GM21360 (cell line): ENCODE results near the gene MRPS34.

Experiments used
- ATAC-seq: cut with Tn5 transposase; IDR thresholded peaks from one replicate; pipeline ENCODE4 v1.9.1; 2021; ENCODE audit warnings: mild to moderate bottlenecking, moderate library complexity; ENCODE audit not compliant: unreplicated experiment

MRPS34 gene

DNA sequence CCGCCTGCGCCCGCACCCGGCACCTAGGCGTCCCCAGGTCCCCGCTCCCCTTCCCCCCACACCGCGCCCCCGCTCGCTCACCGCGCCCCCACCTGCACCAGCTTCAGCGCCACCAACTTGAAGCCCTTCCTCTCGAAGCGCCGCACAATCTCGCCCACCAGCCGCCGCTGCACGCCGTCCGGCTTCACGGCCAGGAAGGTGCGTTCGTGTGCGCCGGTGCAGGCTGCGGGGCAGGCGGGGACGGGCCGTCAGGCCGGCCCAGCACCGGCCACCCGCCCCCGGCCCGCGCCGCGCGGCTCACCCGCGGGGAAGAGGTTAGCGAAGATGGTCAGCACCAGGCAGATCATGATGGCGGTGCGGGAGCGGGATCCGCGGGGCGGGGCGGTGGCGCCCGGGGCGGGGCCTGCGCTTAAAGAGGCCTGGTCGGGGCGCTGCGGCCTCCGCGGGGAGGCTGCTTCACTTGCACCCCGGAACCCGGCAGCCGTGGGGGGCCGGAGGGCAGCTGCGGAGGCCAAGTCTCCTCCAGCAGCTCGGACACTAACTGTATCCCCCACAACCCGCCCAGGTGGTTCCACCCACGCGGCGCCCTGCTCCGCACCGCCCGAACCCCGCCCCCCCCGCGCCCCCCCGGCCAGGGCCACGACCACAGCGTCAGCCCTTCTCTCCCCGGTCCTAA lies 1.6 kb downstream of the MRPS34 start, which contains the start of gene NME3:
Gene NME3 (minus strand): TSS at position 356 of the 676 bp plus-strand sequence. CDS start 9 bp downstream, at position 347.
- no peak for ATAC-seq

GRCh38 chr16:1770328-1771187 lies 2.4 kb downstream of the MRPS34 start:
- no peak for ATAC-seq

GRCh38 chr16:1769402-1770300 lies 3.3 kb downstream of the MRPS34 start:
- ATAC-seq, result no peak

- no peak for ATAC-seq
These were observed 4.0 kb downstream of the MRPS34 start for GRCh38 chr16:1768767-1769401.

DNA sequence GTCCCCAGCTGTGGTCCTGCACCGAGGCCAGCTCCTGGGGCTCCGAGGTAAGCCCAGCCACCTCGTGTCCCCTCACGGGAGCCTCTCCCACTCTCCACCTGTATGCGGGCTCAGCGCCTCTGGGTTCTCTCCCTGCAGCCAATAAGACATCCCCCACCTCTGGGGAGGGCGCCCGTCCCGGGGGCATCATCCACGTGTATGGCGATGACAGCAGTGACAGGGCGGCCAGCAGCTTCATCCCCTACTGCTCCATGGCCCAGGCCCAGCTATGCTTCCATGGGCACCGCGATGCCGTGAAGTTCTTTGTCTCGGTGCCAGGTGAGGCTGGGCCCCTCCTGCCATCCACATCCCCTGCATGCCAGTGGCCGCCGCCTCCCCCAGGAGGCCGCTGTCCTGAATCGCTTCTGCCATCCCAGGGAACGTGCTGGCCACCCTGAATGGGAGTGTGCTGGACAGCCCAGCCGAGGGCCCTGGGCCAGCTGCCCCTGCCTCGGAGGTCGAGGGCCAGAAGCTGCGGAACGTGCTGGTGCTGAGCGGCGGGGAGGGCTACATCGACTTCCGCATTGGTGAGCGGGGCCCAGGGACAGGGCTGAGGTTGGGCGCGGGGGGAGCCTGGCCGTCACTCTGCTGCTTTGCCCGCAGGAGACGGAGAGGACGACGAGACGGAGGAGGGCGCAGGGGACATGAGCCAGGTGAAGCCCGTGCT lies 4.7 kb downstream of the MRPS34 start:
- no peak for ATAC-seq

- ATAC-seq, result no peak
These were observed 5.6 kb downstream of the MRPS34 start for GRCh38 chr16:1767116-1767994.

- ATAC-seq, result no peak
These were observed 6.2 kb downstream of the MRPS34 start for GRCh38 chr16:1766701-1767100.

- ATAC-seq, result no peak
These were observed 6.7 kb downstream of the MRPS34 start for GRCh38 chr16:1766231-1766630.

DNA sequence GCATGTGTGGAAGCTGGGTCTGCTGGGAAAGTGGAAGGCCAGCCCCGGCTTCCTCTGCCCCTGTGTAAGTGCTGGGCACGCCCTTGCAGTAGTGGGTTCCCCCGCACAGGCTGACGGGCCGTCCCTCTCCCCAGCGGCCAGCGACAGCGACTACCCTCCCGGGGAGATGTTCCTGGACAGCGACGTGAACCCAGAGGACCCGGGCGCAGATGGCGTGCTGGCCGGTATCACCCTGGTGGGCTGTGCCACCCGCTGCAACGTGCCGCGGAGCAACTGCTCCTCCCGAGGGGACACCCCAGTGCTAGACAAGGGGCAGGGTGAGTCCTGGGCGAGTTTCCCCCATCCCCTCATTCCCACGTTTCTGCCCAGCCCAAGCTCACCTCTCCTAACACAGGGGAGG lies 7.1 kb downstream of the MRPS34 start:
- no peak for ATAC-seq

DNA sequence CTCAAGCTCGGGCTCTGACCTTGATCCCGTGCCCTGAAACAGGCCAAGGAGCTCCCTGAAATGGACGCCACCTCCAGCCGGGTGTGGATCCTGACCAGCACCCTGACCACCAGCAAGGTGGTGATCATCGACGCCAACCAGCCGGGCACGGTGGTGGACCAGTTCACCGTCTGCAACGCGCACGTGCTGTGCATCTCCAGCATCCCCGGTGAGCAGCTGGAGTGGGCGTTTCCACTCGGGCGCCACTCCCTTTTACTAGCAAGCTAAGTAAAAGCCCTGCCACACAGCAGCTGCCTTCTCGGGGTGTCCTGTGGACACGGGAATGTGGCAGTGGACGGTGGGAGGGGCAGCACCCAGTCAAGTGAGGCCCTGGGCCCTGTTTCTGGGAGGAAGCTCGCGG lies 8.0 kb downstream of the MRPS34 start:
- ATAC-seq, result no peak

DNA sequence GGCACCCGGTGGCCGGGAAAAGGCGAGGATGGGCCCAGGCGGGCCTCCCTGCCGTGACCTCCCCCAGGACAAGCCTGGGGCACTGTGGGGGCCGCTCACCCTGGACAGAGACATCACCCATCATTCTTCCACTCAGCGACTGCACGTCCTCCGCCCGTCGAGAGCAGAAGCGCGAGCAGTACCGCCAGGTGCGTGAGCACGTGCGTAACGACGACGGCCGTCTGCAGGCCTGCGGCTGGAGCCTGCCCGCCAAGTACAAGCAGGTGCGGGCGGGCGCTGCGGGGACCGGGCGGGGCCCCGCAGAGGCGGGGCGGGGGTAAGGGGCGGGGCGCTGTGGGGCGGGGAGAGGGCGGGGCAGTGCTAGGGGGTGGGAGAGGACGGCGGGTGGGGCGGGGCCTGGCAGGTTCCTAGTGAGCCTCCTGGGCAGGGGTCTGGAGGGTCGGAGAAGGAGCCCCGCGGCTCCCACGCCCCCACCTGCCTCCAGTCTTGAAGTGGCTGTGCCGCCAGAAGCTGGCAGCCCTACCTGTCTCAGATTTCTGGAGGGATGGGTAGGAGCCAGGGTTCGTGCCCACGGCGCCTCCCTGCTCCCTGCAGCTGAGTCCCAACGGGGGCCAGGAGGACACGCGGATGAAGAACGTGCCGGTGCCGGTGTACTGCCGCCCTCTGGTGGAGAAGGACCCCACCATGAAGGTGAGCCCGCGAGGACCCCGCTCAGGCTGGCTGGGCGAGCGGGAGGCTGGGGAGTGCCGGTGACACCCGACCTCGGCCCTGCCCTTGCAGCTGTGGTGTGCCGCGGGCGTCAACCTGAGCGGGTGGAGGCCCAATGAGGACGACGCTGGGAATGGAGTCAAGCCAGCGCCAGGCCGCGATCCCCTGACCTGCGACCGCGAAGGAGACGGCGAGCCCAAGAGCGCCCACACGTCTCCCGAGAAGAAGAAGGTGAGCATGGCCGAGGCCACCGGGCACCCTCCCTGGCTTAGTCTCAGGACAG lies 9.1 kb downstream of the MRPS34 start:
- ATAC-seq, result no peak

GRCh38 chr16:1762879-1763520 lies 9.9 kb downstream of the MRPS34 start:
- no peak for ATAC-seq

GRCh38 chr16:1762196-1762878 lies 10.6 kb downstream of the MRPS34 start:
- no peak for ATAC-seq

DNA sequence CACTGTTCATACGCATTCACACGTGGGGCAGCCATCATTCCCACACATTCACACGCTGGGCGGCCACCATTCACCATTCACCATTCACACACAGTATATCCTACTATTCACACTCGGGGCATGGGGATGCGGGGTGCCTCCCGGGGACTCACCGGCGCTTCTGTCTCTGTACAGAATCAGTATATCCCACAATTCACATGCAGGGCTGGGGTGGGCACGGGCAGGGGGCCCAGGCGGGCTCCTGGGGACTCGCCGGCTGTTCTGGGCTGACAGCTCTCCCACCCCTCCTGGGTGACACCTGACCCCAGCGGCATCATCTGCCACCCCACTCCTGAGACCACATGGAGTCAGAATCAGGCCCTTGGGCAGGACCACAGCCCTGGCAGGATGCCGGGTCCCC lies 11.2 kb downstream of the MRPS34 start:
- no peak for ATAC-seq

DNA sequence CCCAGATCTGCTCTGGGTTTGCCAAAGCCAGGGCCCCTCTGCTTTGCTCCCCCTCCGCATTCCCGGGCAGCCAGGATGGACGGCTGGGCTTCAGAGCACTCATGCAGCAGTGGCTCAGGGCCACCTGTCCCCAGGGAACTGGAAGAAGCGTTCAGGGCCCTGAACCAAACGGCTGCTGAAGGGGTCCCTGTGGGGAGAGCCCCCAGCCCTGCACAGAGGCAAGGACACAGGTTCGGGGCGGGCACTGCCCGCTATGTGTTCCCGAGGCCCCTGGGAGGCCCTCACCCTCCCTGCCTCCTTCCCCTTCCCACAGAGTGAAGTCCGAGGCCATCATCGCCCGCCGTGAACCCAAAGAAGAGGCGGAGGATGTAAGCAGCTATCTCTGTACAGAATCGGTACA lies 12.0 kb downstream of the MRPS34 start:
- ATAC-seq, result no peak

DNA sequence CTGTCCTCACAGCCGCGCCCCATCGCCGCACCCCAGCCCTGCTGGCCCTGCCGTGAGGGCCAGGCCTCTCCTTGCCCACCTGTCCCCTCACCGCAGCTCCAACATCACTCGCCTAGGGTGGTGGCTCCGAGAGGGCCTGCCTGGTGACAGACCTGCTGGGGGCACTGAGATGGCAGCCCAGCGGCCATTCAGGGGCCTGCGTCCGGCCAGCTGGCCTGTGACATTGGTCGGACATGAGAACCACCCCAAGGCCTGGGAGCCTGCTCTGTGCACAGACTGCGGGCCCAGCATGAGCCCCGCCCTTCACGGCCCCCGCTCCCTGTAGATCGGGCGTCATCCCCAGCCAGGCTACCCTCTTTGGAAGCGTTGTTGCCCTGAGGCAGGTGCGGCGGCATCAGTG lies 13.4 kb downstream of the MRPS34 start:
- ATAC-seq, result no peak

DNA sequence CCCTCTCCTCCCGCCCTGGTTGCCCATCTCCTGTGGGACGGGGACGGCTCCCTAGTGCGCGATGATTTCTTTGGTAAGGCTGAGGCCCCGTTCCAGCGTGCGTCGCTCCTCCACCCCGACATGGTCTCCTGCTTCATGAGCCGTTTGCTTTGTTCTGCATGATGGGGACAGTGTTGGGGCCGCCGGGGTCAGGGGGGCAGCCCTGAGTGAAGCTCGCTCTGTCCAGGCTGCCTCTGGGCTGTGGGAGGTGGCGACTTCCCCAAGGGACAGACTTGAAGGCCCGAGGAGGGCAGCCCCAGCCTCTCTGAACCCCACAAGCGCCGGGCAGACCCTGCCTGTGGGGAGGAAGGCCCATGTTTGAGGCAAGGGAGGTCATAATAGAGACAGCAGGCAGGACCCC lies 14.0 kb downstream of the MRPS34 start:
- no peak for ATAC-seq
